Retina (tissue), 1 donor: Measurements from ENCODE around the gene PRR29.
A peak's percentile ranks its signal among the peaks of the same experiment; 100 is the strongest.

Experiments
- DNase-seq: peaks from one replicate; pipeline ENCODE4 v3.0.0-alpha.2; 2016

Gene PRR29

GRCh38 chr17:63998050-63998720, at the start of gene PRR29:
PRR29 (plus strand) TSS chr17:63998351; CDS start chr17:63998365, 14 bp downstream.
- DNase-seq: peak; percentile 89

GRCh38 chr17:63948521-63948920, 49.6 kb upstream of the PRR29 start:
- DNase-seq: no peak

- DNase-seq: no peak
Measured at GRCh38 chr17:63949576-63950250, 48.4 kb upstream of the PRR29 start.

- no peak for DNase-seq
Measured at GRCh38 chr17:63950940-63951907, 46.9 kb upstream of the PRR29 start.

GRCh38 chr17:63954402-63955063, 43.6 kb upstream of the PRR29 start:
- no peak for DNase-seq

- no peak for DNase-seq
Measured at GRCh38 chr17:63955232-63955631, 42.9 kb upstream of the PRR29 start.

GRCh38 chr17:63955791-63956190, 42.4 kb upstream of the PRR29 start:
- DNase-seq: no peak

- DNase-seq: no peak
Measured at GRCh38 chr17:63956296-63956920, 41.7 kb upstream of the PRR29 start.

GRCh38 chr17:63960006-63960405, 38.1 kb upstream of the PRR29 start:
- DNase-seq: no peak

- no peak for DNase-seq
Measured at GRCh38 chr17:63960430-63960829, 37.7 kb upstream of the PRR29 start.

GRCh38 chr17:63961355-63962212, 36.6 kb upstream of the PRR29 start:
- DNase-seq: peak; percentile 36

- DNase-seq: no peak
Measured at GRCh38 chr17:63962298-63962744, 35.8 kb upstream of the PRR29 start.

GRCh38 chr17:63963123-63963522, 35.0 kb upstream of the PRR29 start:
- no peak for DNase-seq

GRCh38 chr17:63966646-63967264, 31.4 kb upstream of the PRR29 start:
- no peak for DNase-seq

- no peak for DNase-seq
Measured at GRCh38 chr17:63967953-63968352, 30.2 kb upstream of the PRR29 start.

GRCh38 chr17:63969278-63969677, 28.9 kb upstream of the PRR29 start:
- DNase-seq: no peak

- no peak for DNase-seq
Measured at GRCh38 chr17:63972796-63973195, 25.4 kb upstream of the PRR29 start, which contains the start of gene SCN4A. SCN4A (minus strand) TSS chr17:63972918; CDS start chr17:63972841, 77 bp downstream.

GRCh38 chr17:63973247-63973646, 24.9 kb upstream of the PRR29 start:
- no peak for DNase-seq

- DNase-seq: no peak
Measured at GRCh38 chr17:63973930-63974593, 24.1 kb upstream of the PRR29 start.

- no peak for DNase-seq
Measured at GRCh38 chr17:63974594-63975192, 23.5 kb upstream of the PRR29 start.
